ENCODE measurements around the gene DMD. TPM values are rescaled to one million over a fixed set of nuclear protein-coding genes. Genes with fewer than 3 reads are reported as not detected.

The DMD gene
- total RNA-seq, 1 experiment from 2014 or later = 19.3 TPM

- Mint-ChIP-seq H3K27ac (ENCODE audit: low read depth, unreplicated experiment) (no peak overlapping the region), H3K4me1 (ENCODE audit: insufficient read depth, unreplicated experiment) (no peaks in the 10 kb centered on the region), H3K4me3 (ENCODE audit: unreplicated experiment) (no peak overlapping the region), H3K27me3 (ENCODE audit: insufficient read depth, unreplicated experiment) (peaks cover 53% of the 10 kb centered on the region), H3K9me3 (ENCODE audit: unreplicated experiment) (no peaks in the 10 kb centered on the region), H3K36me3 (ENCODE audit: insufficient read depth, unreplicated experiment) (no peaks in the 10 kb centered on the region)
- intact Hi-C loops (cut with micrococcal nuclease) = no loop called here
- BruUV-seq (replicated peaks) = no TSS peak
- TF ChIP-seq CTCF (IDR thresholded peaks at IDR 0.05; ENCODE audit: unreplicated experiment) = no peak
- POLR2A ChIA-PET = no interaction called here
- no peak for DNase-seq (ENCODE audit: unreplicated experiment)
- CTCF ChIA-PET = interaction anchor here (0.6 to 1.0 kb wide), 2 partner anchors 9 to 14 kb away, joined by 4 read pairs; no protein-coding TSS in a partner anchor
Observed at GRCh38 chrX:31319586-31319985, 1891.8 kb downstream of the DMD start.

- Mint-ChIP-seq H3K36me3 (ENCODE audit: insufficient read depth, unreplicated experiment) (no peaks in the 10 kb centered on the region), H3K9me3 (ENCODE audit: unreplicated experiment) (no peaks in the 10 kb centered on the region), H3K27ac (ENCODE audit: low read depth, unreplicated experiment) (no peak overlapping the region), H3K4me3 (ENCODE audit: unreplicated experiment) (no peak overlapping the region), H3K4me1 (ENCODE audit: insufficient read depth, unreplicated experiment) (no peaks in the 10 kb centered on the region), H3K27me3 (ENCODE audit: insufficient read depth, unreplicated experiment) (peaks cover 50% of the 10 kb centered on the region)
- ChIA-PET POLR2A (interaction anchor here (0.6 kb wide), 1 partner anchor 879 kb away, joined by 3 read pairs; no protein-coding TSS in a partner anchor), CTCF (interaction anchor here (0.6 to 0.7 kb wide), 2 partner anchors 9 to 103 kb away, joined by 3 to 4 read pairs; no protein-coding TSS in a partner anchor)
- intact Hi-C loops (cut with micrococcal nuclease) = no loop called here
- BruUV-seq (replicated peaks) = no TSS peak
- no peak for TF ChIP-seq CTCF (IDR thresholded peaks at IDR 0.05; ENCODE audit: unreplicated experiment)
- no peak for DNase-seq (ENCODE audit: unreplicated experiment)
Observed at GRCh38 chrX:31318866-31319265, 1892.5 kb downstream of the DMD start.

GRCh38 chrX:31316340-31316991 is 1894.9 kb downstream of the DMD start:
- BruUV-seq (replicated peaks) = no TSS peak
- POLR2A ChIA-PET = interaction anchor here (0.5 to 1.1 kb wide), 2 partner anchors 16 to 65 kb away, joined by 3 read pairs; no protein-coding TSS in a partner anchor
- no peak for DNase-seq (ENCODE audit: unreplicated experiment)
- Mint-ChIP-seq H3K4me3 (ENCODE audit: unreplicated experiment) (no peak overlapping the region), H3K9me3 (ENCODE audit: unreplicated experiment) (no peaks in the 10 kb centered on the region), H3K36me3 (ENCODE audit: insufficient read depth, unreplicated experiment) (no peaks in the 10 kb centered on the region), H3K27me3 (ENCODE audit: insufficient read depth, unreplicated experiment) (peaks cover 27% of the 10 kb centered on the region), H3K4me1 (ENCODE audit: insufficient read depth, unreplicated experiment) (no peaks in the 10 kb centered on the region), H3K27ac (ENCODE audit: low read depth, unreplicated experiment) (no peak overlapping the region)
- CTCF ChIA-PET = interaction anchor here (0.7 kb wide), 2 partner anchors 25 to 27 kb away, joined by 3 read pairs; no protein-coding TSS in a partner anchor
- intact Hi-C loops (cut with micrococcal nuclease) = no loop called here
- TF ChIP-seq CTCF (IDR thresholded peaks at IDR 0.05; ENCODE audit: unreplicated experiment) = no peak

- H3K36me3 Mint-ChIP-seq (ENCODE audit: insufficient read depth, unreplicated experiment) = no peaks in the 10 kb centered on the region
- no TSS peak for BruUV-seq (replicated peaks)
- intact Hi-C loops (cut with micrococcal nuclease) = no loop called here
- POLR2A ChIA-PET = no interaction called here
- H3K27ac Mint-ChIP-seq (ENCODE audit: low read depth, unreplicated experiment) = no peak overlapping the region
- TF ChIP-seq CTCF (IDR thresholded peaks at IDR 0.05; ENCODE audit: unreplicated experiment) = no peak
- no peaks in the 10 kb centered on the region for H3K9me3 Mint-ChIP-seq (ENCODE audit: unreplicated experiment)
- CTCF ChIA-PET = no interaction called here
- H3K4me3 Mint-ChIP-seq (ENCODE audit: unreplicated experiment) = no peak overlapping the region
- DNase-seq (ENCODE audit: unreplicated experiment) = no peak
- H3K27me3 Mint-ChIP-seq (ENCODE audit: insufficient read depth, unreplicated experiment) = peaks cover 23% of the 10 kb centered on the region
- no peaks in the 10 kb centered on the region for H3K4me1 Mint-ChIP-seq (ENCODE audit: insufficient read depth, unreplicated experiment)
Observed at GRCh38 chrX:31314921-31315320, 1896.4 kb downstream of the DMD start.

Data from MCF 10A (cell line).